Measurements from ENCODE around the gene SPDYE1.
"Not testable (repeated sequence)": the region's sequence is repeated elsewhere in the genome, so short reads cannot be mapped to it uniquely, and the experiment has no call there.

DNA sequence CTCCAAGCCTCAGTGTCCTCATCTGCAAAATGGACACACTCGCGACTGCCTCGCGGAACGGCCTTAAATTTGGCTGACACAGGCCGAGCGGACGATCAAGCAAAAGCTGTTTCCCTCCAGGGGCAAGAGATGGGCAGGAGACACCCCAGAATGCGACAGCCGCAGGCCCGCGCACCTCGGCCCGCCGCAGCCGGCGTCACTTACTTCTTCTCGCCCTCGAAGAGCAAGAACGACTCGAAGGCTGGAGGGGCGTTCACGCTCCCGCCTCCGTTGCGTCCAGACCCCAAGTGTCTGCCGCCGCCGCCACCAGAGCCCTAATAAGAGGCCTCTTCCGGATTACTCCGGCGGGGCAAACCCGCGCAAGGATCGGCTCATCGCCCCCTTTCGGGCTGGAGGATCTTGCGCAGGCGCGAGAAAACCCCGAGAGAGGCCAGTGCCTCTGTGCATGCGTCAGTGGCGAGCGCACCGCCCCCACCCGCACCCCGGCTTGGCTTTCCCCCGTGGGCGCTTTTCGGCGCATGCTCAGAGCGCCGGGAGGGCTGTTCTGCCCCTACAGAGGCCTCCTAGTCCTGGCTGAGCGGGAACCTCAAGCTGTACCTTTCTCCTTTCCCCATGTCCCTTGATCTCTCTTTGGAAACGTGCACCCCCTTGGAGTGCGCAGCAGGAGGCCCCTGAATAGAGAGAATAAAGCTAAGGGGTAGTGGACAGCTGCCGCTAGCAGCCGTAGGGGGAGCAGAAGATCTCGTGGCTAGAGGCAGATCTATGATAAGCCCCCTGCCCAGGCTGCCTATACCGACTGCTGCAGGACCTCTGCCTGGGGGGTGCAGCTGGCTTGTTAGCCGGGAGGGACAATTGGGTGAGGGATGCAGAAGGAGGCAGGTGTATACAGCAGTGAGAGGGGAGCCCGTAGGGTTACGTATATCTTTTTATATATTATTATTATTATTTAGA is 21.4 kb downstream of the SPDYE1 start:
- peak; percentile 81 for TF ChIP-seq POLR2A (IDR thresholded peaks at IDR 0.05; ENCODE audit: low read length)
- TF ChIP-seq GATA1 (IDR thresholded peaks at IDR 0.05; ENCODE audit: low read depth, low read length), result not testable (repeated sequence)
